ENCODE results near the gene CCR4. TPM values are rescaled to one million over a fixed set of nuclear protein-coding genes. Genes with fewer than 3 reads are reported as not detected.

CCR4 gene
- total and polyA plus RNA-seq, 10 of the 15 experiments (the other 5 are each of a cell fraction or from before 2014, with no cell fraction given) = 0.41 to 12.4 (median 5.3) TPM

DNA sequence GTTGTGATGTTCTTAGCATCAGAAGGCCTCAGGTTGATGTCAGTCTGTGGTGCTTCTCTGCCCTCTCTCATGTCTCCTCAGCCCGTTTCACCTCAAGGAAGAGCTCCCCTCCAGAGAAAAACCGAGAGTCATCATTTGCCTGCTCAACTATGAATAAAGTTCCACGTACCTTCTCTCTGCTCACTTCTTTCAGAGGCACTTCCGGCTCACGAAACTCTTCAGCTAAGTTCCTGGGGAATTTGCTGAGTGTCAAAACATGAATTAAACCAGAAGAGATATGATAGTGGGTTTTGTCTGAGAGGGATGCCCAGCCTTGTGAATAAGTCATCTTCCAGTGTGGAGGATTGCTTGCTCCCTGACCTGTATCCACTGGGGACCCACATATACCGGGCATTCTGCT lies 37.7 kb downstream of the CCR4 start:
- peak overlapping the region; percentile 44; the same call in 1 of the 2 replicates for H2AFZ ChIP-seq (ENCODE audit: control insufficient read depth, low read depth, low read length)
- intact Hi-C loops (cut with micrococcal nuclease; ENCODE audit: unreplicated experiment) = loop anchor here (5.0 kb wide), 1 partner anchor 37 kb away; the partner anchor contains the start of gene CCR4
- CTCF ChIA-PET = interaction anchor here (0.8 to 1.1 kb wide), 3 partner anchors 12 to 142 kb away, joined by 3 to 4 read pairs (median 3); no protein-coding TSS in a partner anchor
- H3K27me3 ChIP-seq (replicated peaks in 1 of 2; ENCODE audit: control insufficient read depth in 2 of 2, insufficient read depth in 2 of 2, low read length in 1 of 2) = no peaks in the 10 kb centered on the region
- no TSS peak for BruUV-seq (replicated peaks)
- H3K9ac ChIP-seq (ENCODE audit: control insufficient read depth, insufficient read depth, low read length) = no peak overlapping the region
- no peaks in the 10 kb centered on the region for H3K9me3 ChIP-seq (replicated peaks; ENCODE audit: control insufficient read depth, insufficient read depth, low read length)
- RAD21 ChIA-PET (ENCODE audit: unreplicated experiment) = no interaction called here
- H3K36me3 ChIP-seq (ENCODE audit: control insufficient read depth in 2 of 2, insufficient read depth in 2 of 2, low read length in 1 of 2) = no peaks in the 10 kb centered on the region
- no peaks in the 10 kb centered on the region for H3K79me2 ChIP-seq (ENCODE audit: control insufficient read depth, insufficient read depth, low read length)
- no peak overlapping the region for H3K27ac ChIP-seq (ENCODE audit: control insufficient read depth, insufficient read depth)
- SMC1A ChIA-PET (ENCODE audit: uncharacterized antibody, unreplicated experiment) = interaction anchor here (0.9 to 2.1 kb wide), 6 partner anchors 10 to 101 kb away, joined by 3 to 5 read pairs (median 4); no protein-coding TSS in a partner anchor
- peaks cover 6% of the 10 kb centered on the region for H3K4me1 ChIP-seq (ENCODE audit: control insufficient read depth, insufficient read depth, low read length)
- no peak overlapping the region for H3K4me2 ChIP-seq (ENCODE audit: control insufficient read depth, insufficient read depth)
- ATAC-seq (no peak), DNase-seq (ENCODE audit: low read depth, low spot score) (no peak), FAIRE-seq (no peak)
- 1% methylated on average over 6 of the region's 6 CpGs for WGBS (ENCODE audit: insufficient coverage, insufficient replicate concordance, low lambda C conversion rate, missing lambda C conversion rate)
- no peak overlapping the region for H3K4me3 ChIP-seq
- TF ChIP-seq NRF1 (conservative IDR thresholded peaks at IDR 0.05; ENCODE audit: low read depth, low read length) (no peak), POLR2A (IDR thresholded peaks at IDR 0.05; ENCODE audit: low read depth, low read length) (no peak), EP300 (IDR thresholded peaks at IDR 0.05; ENCODE audit: borderline replicate concordance in 1 of 2, control insufficient read depth in 1 of 2, low read depth in 2 of 2, low read length in 2 of 2) (no peak), SUZ12 (IDR thresholded peaks at IDR 0.05; ENCODE audit: unreplicated experiment) (no peak), MYB (IDR thresholded peaks at IDR 0.05; ENCODE audit: borderline replicate concordance, low read depth, low read length) (no peak), GATAD2B (conservative IDR thresholded peaks at IDR 0.05; ENCODE audit: low read depth) (no peak), YY1 (IDR thresholded peaks at IDR 0.05; ENCODE audit: low read depth, low read length) (no peak), BMI1 (IDR thresholded peaks at IDR 0.05; ENCODE audit: borderline replicate concordance) (no peak), SP1 (IDR thresholded peaks at IDR 0.05; ENCODE audit: low read depth, low read length) (no peak), NR2C2 (IDR thresholded peaks at IDR 0.05; ENCODE audit: borderline replicate concordance, control insufficient read depth, insufficient read length, low read depth) (no peak)
- TF ChIP-seq, protein P1, sequence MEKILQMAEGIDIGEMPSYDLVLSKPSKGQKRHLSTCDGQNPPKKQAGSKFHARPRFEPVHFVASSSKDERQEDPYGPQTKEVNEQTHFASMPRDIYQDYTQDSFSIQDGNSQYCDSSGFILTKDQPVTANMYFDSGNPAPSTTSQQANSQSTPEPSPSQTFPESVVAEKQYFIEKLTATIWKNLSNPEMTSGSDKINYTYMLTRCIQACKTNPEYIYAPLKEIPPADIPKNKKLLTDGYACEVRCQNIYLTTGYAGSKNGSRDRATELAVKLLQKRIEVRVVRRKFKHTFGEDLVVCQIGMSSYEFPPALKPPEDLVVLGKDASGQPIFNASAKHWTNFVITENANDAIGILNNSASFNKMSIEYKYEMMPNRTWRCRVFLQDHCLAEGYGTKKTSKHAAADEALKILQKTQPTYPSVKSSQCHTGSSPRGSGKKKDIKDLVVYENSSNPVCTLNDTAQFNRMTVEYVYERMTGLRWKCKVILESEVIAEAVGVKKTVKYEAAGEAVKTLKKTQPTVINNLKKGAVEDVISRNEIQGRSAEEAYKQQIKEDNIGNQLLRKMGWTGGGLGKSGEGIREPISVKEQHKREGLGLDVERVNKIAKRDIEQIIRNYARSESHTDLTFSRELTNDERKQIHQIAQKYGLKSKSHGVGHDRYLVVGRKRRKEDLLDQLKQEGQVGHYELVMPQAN (conservative IDR thresholded peaks at IDR 0.05) = no peak
- TF ChIP-seq, protein P2, sequence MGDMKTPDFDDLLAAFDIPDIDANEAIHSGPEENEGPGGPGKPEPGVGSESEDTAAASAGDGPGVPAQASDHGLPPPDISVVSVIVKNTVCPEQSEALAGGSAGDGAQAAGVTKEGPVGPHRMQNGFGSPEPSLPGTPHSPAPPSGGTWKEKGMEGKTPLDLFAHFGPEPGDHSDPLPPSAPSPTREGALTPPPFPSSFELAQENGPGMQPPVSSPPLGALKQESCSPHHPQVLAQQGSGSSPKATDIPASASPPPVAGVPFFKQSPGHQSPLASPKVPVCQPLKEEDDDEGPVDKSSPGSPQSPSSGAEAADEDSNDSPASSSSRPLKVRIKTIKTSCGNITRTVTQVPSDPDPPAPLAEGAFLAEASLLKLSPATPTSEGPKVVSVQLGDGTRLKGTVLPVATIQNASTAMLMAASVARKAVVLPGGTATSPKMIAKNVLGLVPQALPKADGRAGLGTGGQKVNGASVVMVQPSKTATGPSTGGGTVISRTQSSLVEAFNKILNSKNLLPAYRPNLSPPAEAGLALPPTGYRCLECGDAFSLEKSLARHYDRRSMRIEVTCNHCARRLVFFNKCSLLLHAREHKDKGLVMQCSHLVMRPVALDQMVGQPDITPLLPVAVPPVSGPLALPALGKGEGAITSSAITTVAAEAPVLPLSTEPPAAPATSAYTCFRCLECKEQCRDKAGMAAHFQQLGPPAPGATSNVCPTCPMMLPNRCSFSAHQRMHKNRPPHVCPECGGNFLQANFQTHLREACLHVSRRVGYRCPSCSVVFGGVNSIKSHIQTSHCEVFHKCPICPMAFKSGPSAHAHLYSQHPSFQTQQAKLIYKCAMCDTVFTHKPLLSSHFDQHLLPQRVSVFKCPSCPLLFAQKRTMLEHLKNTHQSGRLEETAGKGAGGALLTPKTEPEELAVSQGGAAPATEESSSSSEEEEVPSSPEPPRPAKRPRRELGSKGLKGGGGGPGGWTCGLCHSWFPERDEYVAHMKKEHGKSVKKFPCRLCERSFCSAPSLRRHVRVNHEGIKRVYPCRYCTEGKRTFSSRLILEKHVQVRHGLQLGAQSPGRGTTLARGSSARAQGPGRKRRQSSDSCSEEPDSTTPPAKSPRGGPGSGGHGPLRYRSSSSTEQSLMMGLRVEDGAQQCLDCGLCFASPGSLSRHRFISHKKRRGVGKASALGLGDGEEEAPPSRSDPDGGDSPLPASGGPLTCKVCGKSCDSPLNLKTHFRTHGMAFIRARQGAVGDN (IDR thresholded peaks at IDR 0.05) = no peak
- no peaks in the 10 kb centered on the region for H4K20me1 ChIP-seq (ENCODE audit: control insufficient read depth, insufficient read depth)
- POLR2A ChIA-PET = interaction anchor here (0.5 to 0.7 kb wide), 2 partner anchors 38 to 240 kb away, joined by 3 to 4 read pairs; no protein-coding TSS in a partner anchor
- in situ Hi-C loops (cut with MboI) = no loop called here

Data from GM12878 (cell line).